Prostate gland (tissue), 1 donor: ENCODE measurements around the gene MS4A15.

Experiments used
- POLR2A ChIP-seq: fragments of 450-650 bp; IDR thresholded peaks from one replicate; pipeline ENCODE4 v1.6.1; 2016; ENCODE audit warnings: antibody characterized with exemption, mild to moderate bottlenecking
- POLR2AphosphoS5 ChIP-seq: sonication (generic); formaldehyde crosslinking; IDR thresholded peaks from one replicate; pipeline ENCODE4 v1.6.1; 2017; ENCODE audit warnings: antibody characterized with exemption

DNA sequence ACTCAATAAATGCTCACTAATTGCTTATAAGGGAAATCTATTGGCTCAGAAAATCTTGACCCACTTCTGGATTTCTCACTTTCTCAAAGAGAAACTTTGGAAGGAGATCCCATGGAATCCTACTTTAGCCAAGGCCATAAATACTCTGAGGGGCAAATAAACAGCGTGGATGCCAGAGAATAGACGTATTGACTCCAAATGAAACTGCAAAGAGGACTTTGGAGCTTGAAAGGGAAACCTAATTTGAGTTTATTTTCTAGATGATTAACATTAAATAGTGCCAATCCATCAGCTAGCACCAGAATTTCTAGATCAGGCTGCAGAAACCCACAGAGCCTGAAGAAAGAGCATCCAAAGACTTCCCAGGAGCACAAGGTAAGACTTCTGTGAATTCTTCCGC is 32.2 kb upstream of the MS4A15 start, which contains the start of gene MS4A18:
- TF ChIP-seq POLR2A (no peak), POLR2AphosphoS5 (no peak)
